GM23338 (cell line): ENCODE results near the gene SERPINA3. TPM values are rescaled to one million over a fixed set of nuclear protein-coding genes. Genes with fewer than 3 reads are reported as not detected.

Source experiments
- ATAC-seq: fragments of 200-7000 bp; cut with Tn5 transposase; 3 replicates; pipeline ENCODE4 v1.9.1; 2020
- DNase-seq: peaks from one replicate; pipeline ENCODE4 v3.0.0-alpha.2; 2015; ENCODE audit warnings: low spot score
- H2AFZ ChIP-seq: fragments of 200-600 bp; sonication (generic); 2 replicates; pipeline ENCODE4 v1.8.0; 2016; ENCODE audit warnings: antibody characterized with exemption, mild to moderate bottlenecking, moderate library complexity
- H3F3A ChIP-seq: fragments of 200-600 bp; sonication (generic); replicated peaks from 2 replicates; pipeline ENCODE4 v1.8.0; 2017; ENCODE audit warnings: antibody characterized with exemption, mixed run types, low read depth
- H3K27ac ChIP-seq: fragments of 200-600 bp; sonication (generic); 2 replicates; pipeline ENCODE4 v1.6.1; 2016; ENCODE audit warnings: low read depth
- H3K27me3 ChIP-seq: fragments of 200-600 bp; sonication (generic); 2 replicates; pipeline ENCODE4 v1.8.0; 2016; ENCODE audit warnings: mild to moderate bottlenecking, mixed run types, moderate library complexity; ENCODE audit not compliant: insufficient read depth
- H3K36me3 ChIP-seq: fragments of 200-600 bp; sonication (generic); 2 replicates; pipeline ENCODE4 v1.8.0; 2016; ENCODE audit warnings: mild to moderate bottlenecking; ENCODE audit not compliant: insufficient read depth
- H3K4me1 ChIP-seq: fragments of 200-600 bp; sonication (generic); 2 replicates; pipeline ENCODE4 v1.8.0; 2016; ENCODE audit warnings: mild to moderate bottlenecking, moderate library complexity; ENCODE audit not compliant: insufficient read depth
- H3K4me2 ChIP-seq: fragments of 200-600 bp; sonication (generic); 2 replicates; pipeline ENCODE4 v1.7.1; 2017; ENCODE audit warnings: mixed run types
- H3K4me3 ChIP-seq: fragments of 200-600 bp; sonication (generic); 2 replicates; pipeline ENCODE4 v1.6.1; 2016; ENCODE audit warnings: mixed run types
- H3K79me2 ChIP-seq: fragments of 200-600 bp; sonication (generic); replicated peaks from 2 replicates; pipeline ENCODE4 v1.8.0; 2017; ENCODE audit warnings: mild to moderate bottlenecking; ENCODE audit not compliant: insufficient read depth
- H3K9me2 ChIP-seq: fragments of 200-600 bp; sonication (generic); 2 replicates; pipeline ENCODE4 v1.8.0; 2017; ENCODE audit not compliant: insufficient read depth
- H4K20me1 ChIP-seq: fragments of 200-600 bp; sonication (generic); replicated peaks from 2 replicates; pipeline ENCODE4 v1.8.0; 2017; ENCODE audit warnings: mild to moderate bottlenecking; ENCODE audit not compliant: insufficient read depth
- H3K27ac Mint-ChIP-seq: 2 replicates; pipeline ENCODE4 v1.8.0; 2020; ENCODE audit warnings: inconsistent platforms, mild to moderate bottlenecking, moderate library complexity, mixed read lengths
- H3K27me3 Mint-ChIP-seq: 3 replicates; pipeline ENCODE4 v1.8.0; 2022; ENCODE audit warnings: low read depth, mild to moderate bottlenecking, moderate library complexity, mixed read lengths, inconsistent platforms; ENCODE audit not compliant: insufficient read depth, poor library complexity
- H3K36me3 Mint-ChIP-seq: 3 replicates; pipeline ENCODE4 v1.8.0; 2021; ENCODE audit warnings: low read depth, mild to moderate bottlenecking, inconsistent platforms, moderate library complexity, mixed read lengths
- H3K4me1 Mint-ChIP-seq: 3 replicates; pipeline ENCODE4 v1.8.0; 2020; ENCODE audit warnings: mild to moderate bottlenecking, inconsistent platforms, mixed read lengths
- H3K4me3 Mint-ChIP-seq: 3 replicates; pipeline ENCODE4 v1.8.0; 2021; ENCODE audit warnings: moderate library complexity, mild to moderate bottlenecking, inconsistent platforms, mixed read lengths
- H3K9me3 Mint-ChIP-seq: 3 replicates; pipeline ENCODE4 v1.8.0; 2020; ENCODE audit warnings: moderate library complexity, mild to moderate bottlenecking, inconsistent platforms, mixed read lengths
- CREB1 ChIP-seq: fragments of 250-450 bp; sonication (Bioruptor Pico); IDR thresholded peaks from 2 replicates; pipeline ENCODE4 v1.5.0; 2020; ENCODE audit warnings: low read depth, mild to moderate bottlenecking, moderate library complexity
- EZH2 ChIP-seq: fragments of 200-600 bp; sonication (generic); IDR thresholded peaks from one replicate; pipeline ENCODE4 v1.8.0; 2017; ENCODE audit warnings: antibody characterized with exemption, mild to moderate bottlenecking, low read depth; ENCODE audit not compliant: unreplicated experiment
- JUNB ChIP-seq: IDR thresholded peaks from one replicate; pipeline ENCODE4 v1.6.1; 2016; ENCODE audit warnings: antibody characterized with exemption; ENCODE audit not compliant: unreplicated experiment
- NANOG ChIP-seq: IDR thresholded peaks from 2 replicates; pipeline ENCODE4 v1.6.1; 2016; ENCODE audit warnings: antibody characterized with exemption, borderline replicate concordance
- POLR2AphosphoS5 ChIP-seq: IDR thresholded peaks from 2 replicates; pipeline ENCODE4 v1.6.1; 2016; ENCODE audit warnings: antibody characterized with exemption, low read depth
- STAT1 ChIP-seq: IDR thresholded peaks from one replicate; pipeline ENCODE4 v1.6.1; 2016; ENCODE audit warnings: antibody characterized with exemption; ENCODE audit not compliant: unreplicated experiment
- ZNF331 ChIP-seq: fragments of 250-450 bp; sonication (Bioruptor Pico); IDR thresholded peaks from 2 replicates; pipeline ENCODE4 v1.5.0; 2020; ENCODE audit warnings: low read depth, mild to moderate bottlenecking, moderate library complexity
- polyA plus RNA-seq: library from polyadenylated mRNA; unstranded; fragments of >200 nt; fragmentation: Nextera tagmentation; extraction: Ambion mirVana; gene quantifications from 2 replicates; pipeline ENCODE4 v1.2.1, GENCODE V29; 2016
- total RNA-seq: library from RNA; depleted of rRNA; stranded (reverse); fragments of >200 nt; shearing (Covaris generic); gene quantifications from 2 replicates; pipeline ENCODE4 v1.2.3, GENCODE V29; 2014
- TF ChIP-seq, protein P1 (sequence below): IDR thresholded peaks from 2 replicates; pipeline ENCODE4 v1.6.1; 2016; ENCODE audit warnings: antibody characterized with exemption
- TF ChIP-seq, protein P2 (sequence below): IDR thresholded peaks from one replicate; pipeline ENCODE4 v1.6.1; 2018; ENCODE audit warnings: antibody characterized with exemption; ENCODE audit not compliant: unreplicated experiment

SERPINA3 gene
- total and polyA plus RNA-seq, 2 experiments from 2014 or later = not detected

DNA sequence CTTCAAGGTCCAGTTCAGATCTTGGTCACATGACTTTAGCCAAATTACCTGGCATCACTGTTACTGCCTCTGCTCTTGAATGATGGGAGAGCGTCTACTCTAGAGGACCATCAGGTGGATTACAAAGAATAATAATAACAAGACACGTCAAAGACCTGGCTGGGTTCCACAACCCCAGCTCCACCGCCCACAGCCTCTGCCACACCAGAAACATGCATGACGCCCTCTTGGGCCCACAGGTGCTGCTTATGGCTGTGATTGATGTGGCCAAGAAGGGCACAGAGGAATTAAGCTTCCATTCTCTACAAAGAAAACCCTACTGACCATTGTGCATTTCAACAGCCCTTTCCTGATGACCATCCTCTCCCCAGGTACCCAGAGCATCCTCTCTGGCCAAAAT lies 18.2 kb downstream of the SERPINA3 start (continued):
- TF ChIP-seq EZH2 (no peak), STAT1 (no peak), ZNF331 (no peak)

DNA sequence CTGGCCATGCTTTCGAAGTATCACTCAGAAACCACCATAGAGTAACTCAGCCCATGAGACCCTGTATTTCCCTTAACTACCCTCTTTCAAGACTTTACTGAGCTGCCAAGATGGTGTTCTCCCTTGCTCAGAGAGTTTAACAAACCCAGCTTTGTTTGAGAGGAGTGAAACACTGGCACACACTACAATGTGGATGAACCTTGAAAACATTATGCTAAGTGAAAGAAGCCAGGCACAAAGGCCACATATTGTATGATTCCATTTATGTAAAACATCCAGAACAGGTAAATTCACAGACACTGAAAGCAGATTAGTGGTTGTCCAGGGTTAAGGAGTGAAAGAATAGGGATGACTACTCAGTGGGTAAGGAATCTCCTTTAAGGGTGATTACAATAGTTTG lies 18.9 kb downstream of the SERPINA3 start:
- H3K27me3 ChIP-seq = no peaks in the 10 kb centered on the region
- peaks cover 7% of the 10 kb centered on the region; the same call in 1 of the 2 replicates for H3K9me2 ChIP-seq
- peaks cover 3% of the 10 kb centered on the region for H3K27me3 Mint-ChIP-seq
- no peaks in the 10 kb centered on the region for H3F3A ChIP-seq
- H3K36me3 Mint-ChIP-seq = no peaks in the 10 kb centered on the region
- DNase-seq = no peak
- H3K4me1 ChIP-seq = no peaks in the 10 kb centered on the region
- no peak overlapping the region for H3K4me3 Mint-ChIP-seq
- H3K4me1 Mint-ChIP-seq = no peaks in the 10 kb centered on the region
- no peak for ATAC-seq
- no peak for TF ChIP-seq JUNB
- TF ChIP-seq, protein P1, sequence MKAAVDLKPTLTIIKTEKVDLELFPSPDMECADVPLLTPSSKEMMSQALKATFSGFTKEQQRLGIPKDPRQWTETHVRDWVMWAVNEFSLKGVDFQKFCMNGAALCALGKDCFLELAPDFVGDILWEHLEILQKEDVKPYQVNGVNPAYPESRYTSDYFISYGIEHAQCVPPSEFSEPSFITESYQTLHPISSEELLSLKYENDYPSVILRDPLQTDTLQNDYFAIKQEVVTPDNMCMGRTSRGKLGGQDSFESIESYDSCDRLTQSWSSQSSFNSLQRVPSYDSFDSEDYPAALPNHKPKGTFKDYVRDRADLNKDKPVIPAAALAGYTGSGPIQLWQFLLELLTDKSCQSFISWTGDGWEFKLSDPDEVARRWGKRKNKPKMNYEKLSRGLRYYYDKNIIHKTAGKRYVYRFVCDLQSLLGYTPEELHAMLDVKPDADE = no peak
- TF ChIP-seq, protein P2, sequence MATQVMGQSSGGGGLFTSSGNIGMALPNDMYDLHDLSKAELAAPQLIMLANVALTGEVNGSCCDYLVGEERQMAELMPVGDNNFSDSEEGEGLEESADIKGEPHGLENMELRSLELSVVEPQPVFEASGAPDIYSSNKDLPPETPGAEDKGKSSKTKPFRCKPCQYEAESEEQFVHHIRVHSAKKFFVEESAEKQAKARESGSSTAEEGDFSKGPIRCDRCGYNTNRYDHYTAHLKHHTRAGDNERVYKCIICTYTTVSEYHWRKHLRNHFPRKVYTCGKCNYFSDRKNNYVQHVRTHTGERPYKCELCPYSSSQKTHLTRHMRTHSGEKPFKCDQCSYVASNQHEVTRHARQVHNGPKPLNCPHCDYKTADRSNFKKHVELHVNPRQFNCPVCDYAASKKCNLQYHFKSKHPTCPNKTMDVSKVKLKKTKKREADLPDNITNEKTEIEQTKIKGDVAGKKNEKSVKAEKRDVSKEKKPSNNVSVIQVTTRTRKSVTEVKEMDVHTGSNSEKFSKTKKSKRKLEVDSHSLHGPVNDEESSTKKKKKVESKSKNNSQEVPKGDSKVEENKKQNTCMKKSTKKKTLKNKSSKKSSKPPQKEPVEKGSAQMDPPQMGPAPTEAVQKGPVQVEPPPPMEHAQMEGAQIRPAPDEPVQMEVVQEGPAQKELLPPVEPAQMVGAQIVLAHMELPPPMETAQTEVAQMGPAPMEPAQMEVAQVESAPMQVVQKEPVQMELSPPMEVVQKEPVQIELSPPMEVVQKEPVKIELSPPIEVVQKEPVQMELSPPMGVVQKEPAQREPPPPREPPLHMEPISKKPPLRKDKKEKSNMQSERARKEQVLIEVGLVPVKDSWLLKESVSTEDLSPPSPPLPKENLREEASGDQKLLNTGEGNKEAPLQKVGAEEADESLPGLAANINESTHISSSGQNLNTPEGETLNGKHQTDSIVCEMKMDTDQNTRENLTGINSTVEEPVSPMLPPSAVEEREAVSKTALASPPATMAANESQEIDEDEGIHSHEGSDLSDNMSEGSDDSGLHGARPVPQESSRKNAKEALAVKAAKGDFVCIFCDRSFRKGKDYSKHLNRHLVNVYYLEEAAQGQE = no peak
- TF ChIP-seq CREB1 = no peak
- no peak for TF ChIP-seq STAT1
- no peak for TF ChIP-seq POLR2AphosphoS5
- H3K36me3 ChIP-seq = no peaks in the 10 kb centered on the region
- no peak overlapping the region for H3K27ac Mint-ChIP-seq
- H3K4me2 ChIP-seq = no peak overlapping the region
- no peaks in the 10 kb centered on the region for H4K20me1 ChIP-seq
- no peak overlapping the region for H2AFZ ChIP-seq
- H3K4me3 ChIP-seq = no peak overlapping the region
- no peaks in the 10 kb centered on the region for H3K79me2 ChIP-seq
- H3K9me3 Mint-ChIP-seq = no peaks in the 10 kb centered on the region; the same call in 2 of the 3 replicates
- H3K27ac ChIP-seq = no peak overlapping the region

DNA sequence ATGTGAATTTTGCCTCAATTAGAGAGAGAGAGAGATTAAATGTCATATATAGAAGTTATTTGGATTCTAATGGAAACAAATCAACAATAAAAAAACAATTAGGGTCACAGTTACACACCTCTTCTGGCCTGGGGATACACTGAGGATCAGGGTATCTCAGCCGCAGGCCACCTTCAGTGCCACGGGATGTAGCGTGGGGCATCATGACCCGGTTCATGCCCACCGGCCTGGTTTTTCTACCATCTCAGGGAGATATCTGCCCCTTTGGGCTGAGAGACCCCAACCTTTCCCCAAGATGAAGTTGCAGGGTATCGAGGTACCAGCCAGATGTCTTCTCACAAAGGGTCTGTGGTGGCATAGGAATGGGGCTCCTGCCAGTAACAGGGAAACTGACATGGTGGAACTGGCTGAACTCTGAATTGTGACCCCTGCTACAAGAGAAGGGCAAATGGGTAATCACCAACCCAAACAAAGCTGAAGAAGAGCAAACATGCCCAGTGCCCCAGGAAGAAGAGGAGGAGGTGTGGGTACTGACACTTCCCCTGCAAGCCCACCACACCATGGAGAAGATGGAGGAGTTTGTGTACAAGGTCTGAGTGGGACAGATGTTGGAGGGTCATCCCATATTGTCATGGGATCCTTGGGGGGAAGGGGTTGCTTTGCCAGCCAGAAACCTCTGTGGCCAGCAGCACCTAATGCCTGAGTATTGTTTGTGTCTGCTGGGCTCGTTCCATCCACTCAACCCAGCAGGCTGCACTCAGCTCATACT lies 19.5 kb downstream of the SERPINA3 start:
- Mint-ChIP-seq H3K9me3 (no peaks in the 10 kb centered on the region; the same call in 2 of the 3 replicates), H3K27me3 (peaks cover 3% of the 10 kb centered on the region), H3K4me1 (no peaks in the 10 kb centered on the region), H3K36me3 (no peaks in the 10 kb centered on the region), H3K4me3 (no peak overlapping the region), H3K27ac (no peak overlapping the region)
- H3F3A ChIP-seq = no peaks in the 10 kb centered on the region
- no peaks in the 10 kb centered on the region for H3K79me2 ChIP-seq
- no peaks in the 10 kb centered on the region for H3K27me3 ChIP-seq
- H4K20me1 ChIP-seq = no peaks in the 10 kb centered on the region
- H3K27ac ChIP-seq = no peak overlapping the region
- TF ChIP-seq CREB1 (no peak), EZH2 (no peak), ZNF331 (no peak), NANOG (no peak)
- TF ChIP-seq, protein P2 = no peak
- no peak overlapping the region for H3K4me3 ChIP-seq
- H3K9me2 ChIP-seq = peaks cover 7% of the 10 kb centered on the region; the same call in 1 of the 2 replicates
- no peak for ATAC-seq
- H3K4me2 ChIP-seq = no peak overlapping the region
- H2AFZ ChIP-seq = no peak overlapping the region
- no peaks in the 10 kb centered on the region for H3K36me3 ChIP-seq
- no peaks in the 10 kb centered on the region for H3K4me1 ChIP-seq
- DNase-seq = no peak
